GM21786 (cell line): ENCODE data around the gene CDH22.

Source experiments
- ATAC-seq: cut with Tn5 transposase; IDR thresholded peaks from one replicate; pipeline ENCODE4 v1.9.1; 2021; ENCODE audit not compliant: unreplicated experiment

Gene CDH22

DNA sequence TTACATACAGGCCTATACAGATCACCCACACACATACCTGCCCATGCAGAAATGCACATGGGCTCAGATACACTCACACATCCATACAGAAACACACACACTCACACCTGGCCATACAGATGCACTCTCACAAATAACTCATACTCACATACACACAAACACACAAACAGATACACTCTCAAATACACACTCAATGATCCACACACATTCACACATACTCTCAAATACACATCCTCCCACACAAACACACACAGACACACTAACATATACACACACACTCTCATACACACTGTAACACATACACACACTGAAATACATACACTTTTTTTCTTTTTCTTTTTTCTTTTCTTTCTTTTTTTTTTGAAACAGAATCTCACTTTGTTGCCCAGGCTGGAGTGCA lies 90.7 kb downstream of the CDH22 start:
- no peak for ATAC-seq

DNA sequence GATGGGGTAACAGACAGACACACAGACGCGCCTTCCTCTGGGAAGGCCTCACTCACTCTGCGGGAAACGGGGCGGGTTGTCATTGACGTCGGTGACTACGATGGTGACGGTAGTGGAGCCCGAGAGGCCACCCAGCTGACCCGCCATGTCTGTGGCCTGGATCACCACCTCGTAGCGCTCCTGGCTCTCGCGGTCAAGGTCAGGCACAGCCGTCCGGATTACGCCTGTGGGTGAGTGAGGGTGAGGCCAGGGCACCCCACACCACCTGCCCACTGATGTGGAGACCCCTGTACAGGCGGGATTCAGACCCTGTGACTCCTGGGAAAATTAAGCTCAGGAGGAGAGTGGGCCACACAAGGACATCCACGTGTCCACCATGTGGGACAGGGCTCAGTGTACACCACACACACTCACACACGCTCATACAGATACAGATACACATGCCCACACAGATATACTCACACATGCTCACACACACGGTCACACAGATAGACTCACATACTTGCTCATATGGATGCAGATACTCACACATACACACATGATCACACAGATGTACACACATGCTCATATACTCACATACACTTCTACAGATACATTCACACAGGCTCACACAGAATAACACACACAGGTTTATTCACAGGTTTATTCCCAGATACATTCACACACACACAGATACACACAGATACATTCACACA lies 91.4 kb downstream of the CDH22 start:
- ATAC-seq = no peak

DNA sequence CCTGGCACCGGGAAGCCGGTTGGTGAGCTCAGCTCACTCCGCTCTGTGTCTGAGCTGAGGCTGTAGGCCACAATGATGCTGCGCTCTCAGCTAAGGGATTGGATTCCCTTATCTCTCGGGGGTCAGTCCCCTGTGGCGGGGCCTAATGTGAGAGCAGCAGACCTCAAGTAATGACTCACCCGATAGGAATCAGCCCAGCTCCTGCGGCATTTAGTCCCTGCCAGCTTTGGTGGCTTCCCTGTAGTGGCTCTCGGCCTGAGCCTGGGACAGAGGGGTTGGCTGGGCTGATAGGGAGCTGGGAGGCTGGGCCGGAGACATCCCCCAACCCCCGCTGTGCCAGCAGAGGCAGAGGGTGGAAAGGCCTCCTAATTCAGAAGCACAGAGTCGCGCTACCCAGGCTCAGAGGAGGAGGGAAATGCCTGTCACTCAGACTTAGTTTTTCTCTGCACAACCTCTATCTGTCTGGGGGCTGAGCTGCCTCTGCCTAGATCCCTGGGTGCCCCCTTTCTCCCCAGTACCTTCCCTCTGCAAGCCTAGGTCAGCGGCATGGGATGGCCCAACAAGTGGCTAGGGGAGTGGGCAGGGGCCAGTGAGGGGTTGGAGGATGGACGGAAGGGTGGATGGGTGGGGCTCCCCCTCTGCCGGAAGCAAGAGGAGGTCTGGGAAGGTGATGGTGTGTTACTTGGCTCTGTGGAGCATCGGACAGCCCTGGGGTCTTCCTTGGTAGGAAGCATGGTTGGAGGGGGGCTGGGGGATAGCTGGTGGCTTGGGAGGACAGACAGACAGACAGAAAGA lies 92.2 kb downstream of the CDH22 start:
- ATAC-seq = no peak

DNA sequence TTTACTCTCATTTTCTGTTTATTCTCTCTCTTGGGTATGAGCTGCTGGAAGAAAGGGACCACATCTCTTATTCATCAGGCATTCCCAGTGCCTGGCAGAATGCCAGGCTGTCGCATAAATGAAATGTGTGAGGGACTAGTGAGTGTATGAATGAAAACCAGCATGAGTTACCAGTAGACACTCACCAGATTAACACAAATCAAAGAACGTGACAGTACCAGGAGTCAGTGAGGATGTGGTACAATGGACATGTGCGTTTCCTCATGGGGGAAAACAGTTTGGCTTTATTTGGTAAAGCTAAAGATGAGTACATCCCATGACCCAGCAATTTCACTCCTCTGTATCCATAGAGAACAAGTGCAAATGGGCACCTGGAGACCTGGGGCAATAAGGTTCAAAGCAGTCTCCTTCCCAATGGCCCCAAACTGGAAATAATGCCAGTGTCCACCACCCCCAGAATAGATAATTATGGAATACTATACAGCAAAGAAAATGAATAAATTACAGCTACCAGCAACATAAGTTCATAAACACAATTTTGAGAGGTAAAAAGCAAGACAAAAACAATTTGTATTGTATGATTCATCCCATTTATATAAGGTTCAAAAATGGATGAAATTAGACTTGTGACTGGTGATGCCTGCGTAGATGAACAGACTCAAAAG lies 93.3 kb downstream of the CDH22 start:
- ATAC-seq = no peak

DNA sequence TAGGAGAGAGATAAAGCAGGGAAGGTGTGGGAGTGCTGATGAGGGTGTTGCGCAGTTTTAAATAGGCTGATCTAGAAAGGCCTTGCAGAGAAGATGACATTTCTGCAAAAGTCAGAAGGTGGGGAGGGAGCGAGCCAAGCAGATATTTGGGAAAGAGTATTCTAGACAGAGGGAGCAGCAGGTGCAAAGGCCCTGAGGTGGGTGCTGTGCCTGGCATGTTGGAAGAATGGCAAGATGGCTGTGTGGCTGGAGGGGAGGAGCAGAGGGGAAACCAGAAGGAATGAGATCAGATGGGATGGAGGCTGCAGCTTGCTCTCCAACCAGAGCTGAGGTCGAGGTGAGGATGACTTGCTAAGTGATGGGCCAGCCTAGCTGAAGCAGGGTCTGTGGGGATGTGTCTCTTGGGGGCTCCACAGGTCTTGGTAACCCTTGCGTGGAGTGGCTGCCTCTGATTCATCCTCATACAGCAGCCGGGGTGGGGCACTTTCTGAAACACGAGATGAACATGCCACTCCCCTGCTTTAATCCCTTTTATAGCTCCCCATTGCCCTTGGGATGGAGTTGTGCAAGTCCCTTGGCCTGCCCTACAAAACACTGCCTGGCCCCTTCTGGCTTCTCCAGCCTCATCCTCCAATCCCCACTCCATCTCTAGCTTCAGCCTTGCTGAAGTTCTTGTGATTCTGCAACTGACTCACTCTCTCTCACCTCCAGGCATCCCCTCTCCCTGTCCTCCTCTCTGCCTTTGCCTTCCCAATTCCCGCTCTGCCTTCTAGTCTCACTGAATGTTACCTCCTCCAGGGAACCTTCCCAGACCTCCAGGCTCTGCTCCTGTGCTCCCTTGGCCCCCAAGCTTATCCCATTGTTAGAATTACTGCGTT lies 94.1 kb downstream of the CDH22 start:
- ATAC-seq = no peak

DNA sequence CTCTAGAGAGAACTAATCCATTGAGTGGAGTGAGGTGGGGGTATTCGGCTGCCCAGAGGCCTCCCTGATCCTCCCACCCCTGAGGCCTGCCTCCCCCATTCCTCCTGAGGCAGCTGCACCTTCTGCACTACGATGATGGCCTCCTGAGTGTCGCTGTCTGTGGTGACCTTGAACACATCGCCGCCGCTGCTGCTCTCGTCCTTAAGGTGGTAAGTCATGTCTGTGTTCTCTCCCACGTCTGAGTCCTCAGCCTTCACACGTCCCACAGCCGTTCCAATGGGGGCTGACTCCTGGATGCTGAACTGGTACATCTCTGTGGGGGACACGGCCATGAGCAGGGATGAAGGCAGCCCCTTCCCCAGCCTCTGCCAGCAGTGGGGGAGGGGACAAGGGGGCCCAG lies 95.4 kb downstream of the CDH22 start:
- ATAC-seq = no peak

DNA sequence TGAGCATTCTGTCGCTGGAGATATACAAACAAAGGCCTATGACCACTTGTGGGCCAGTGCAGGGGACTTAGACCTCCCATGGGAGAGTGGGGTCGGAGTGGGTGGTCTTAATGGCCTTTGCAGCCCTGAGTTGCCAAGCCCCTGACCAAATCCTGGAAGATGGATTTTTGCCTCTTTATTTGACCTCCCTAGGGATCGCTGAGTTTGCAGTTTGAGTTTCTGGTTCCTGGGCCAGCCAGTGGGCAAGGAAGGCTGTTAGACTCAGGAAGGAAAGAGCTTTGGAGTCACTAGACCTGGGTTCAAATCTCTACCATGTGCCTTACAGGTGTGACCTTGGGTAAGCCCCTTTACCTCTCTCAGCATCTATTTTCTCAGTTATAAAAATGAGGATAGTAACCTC lies 96.0 kb downstream of the CDH22 start:
- ATAC-seq = no peak

DNA sequence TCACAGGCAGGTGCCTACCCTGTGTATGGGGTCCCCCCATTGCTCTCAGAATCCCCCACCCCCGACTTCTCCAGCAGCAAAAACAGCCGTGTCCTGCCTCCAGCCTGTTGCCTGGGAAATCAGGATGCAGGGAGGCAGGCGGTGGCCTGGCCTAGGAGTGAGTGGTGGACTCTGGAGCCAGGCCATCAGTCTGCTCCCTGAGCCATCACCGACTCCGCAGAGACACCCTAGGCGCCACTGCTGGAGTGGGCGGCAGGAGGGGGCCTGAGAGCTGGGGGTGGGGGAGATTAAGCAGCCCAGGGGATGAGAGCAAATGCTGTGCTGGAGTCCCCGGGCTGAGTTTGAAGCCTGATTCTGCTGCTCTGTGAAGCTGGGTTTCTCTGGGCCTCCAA lies 97.0 kb downstream of the CDH22 start:
- no peak for ATAC-seq

DNA sequence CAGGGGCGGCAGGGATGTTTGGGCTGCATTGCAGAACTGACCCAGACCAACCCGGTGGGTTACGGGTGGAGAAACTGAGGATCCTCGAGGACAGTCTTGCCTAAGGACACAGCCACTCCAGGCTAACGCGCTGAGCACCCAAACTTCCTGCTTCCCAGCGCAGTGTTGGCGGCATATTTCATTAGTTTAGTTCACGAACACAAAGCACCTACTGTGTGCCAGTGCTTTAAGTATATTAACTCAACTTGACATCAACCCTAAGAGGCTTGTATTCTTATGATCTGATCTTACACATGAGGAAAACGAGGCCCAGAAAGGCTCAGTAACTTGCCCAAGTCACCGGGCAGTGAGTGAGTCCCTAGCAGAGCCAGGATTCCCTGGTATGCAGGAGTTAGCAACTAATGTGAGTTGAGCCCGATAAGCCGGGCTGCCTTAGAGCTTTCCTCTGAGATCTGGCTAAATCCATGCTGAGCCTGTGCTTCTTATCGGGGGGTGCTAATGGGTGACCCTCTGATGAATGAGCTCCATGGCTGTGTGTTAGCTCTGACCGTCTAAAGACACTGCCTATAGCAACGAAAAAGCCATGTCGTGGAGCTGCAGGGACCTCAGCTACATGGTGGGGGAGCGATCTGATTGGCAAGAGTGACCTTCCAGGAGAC lies 97.5 kb downstream of the CDH22 start:
- no peak for ATAC-seq

DNA sequence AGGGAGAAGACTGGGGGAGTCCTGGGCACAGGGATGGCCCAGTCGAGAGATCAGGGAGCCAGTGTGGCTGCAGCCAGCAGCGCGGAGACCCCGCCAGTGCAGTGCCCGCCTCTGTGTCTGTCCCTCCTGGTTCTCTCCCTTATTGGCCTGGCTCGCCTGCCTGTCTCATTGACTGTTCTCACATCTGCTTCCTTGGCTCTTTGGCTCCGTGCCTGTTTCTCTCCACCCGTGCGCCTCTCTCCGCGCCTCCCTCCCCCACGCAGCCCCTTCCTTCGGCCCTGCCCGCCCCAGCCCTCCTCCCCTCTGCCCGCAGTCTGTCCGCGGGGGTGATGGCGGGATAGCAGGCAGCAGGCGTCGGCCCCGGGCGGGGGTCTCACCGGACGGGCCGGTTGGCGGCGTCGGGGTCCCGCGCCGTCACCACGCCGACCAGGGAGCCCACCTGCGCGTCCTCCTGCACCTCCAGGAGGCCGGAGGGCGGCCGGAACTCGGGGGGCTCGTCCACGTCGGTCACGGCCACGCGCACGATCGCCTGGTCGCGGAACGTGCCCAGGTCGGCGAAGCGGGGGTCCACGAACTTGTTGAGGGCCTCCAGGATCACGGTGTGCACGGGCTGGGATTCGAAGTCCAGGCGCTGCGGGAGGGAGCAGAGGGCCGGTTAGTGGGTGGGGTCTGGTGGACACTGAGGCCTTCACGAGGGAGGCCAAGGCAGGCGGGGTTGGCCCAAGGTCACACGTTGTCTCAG lies 98.2 kb downstream of the CDH22 start:
- ATAC-seq = no peak

DNA sequence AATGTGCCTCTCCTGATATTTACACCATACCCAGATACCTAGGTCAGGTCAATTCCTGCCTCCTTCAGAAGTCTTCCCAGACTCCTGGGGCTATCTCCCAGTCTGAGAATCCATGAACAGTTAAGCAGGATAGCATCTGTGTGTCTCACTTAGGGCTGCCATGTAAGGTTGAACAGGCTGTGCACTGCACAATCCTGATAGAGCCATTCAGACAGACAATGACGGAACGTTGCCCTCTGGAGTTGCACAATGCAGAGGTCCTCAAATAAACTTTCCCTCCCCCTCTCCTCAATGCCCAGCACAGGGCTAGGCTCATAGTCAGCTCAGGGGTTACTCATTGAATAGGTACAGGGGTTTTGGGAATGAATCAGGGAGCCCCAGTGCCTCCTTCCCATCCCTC lies 100.5 kb downstream of the CDH22 start:
- no peak for ATAC-seq

DNA sequence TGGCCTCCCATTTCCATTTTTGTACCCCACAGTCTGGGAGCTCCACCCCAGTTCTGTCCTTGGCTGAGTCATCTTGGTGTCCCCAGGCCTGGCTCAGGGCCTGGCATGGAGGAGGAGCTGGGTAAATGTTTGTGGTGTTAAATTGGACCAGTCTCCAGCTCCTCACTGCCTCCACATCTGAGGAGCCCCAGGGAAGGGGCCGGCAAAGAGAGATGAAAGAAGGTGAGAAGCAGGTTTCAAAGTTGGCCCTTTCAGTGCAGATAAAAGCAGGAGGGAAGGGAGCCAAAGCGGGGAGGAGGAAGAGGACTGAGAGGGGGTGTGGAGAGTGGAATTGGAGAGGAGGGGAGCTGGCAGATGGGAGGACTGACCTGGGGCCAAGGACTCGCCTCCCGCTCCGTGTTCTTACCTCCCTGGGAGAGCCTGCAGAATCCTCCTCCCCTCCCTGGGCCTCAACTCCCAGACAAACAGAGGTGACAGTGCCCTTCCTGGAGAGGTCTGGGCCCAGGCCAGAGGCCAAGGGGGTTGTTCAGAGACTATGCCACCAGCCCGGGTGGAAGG lies 101.2 kb downstream of the CDH22 start:
- no peak for ATAC-seq

DNA sequence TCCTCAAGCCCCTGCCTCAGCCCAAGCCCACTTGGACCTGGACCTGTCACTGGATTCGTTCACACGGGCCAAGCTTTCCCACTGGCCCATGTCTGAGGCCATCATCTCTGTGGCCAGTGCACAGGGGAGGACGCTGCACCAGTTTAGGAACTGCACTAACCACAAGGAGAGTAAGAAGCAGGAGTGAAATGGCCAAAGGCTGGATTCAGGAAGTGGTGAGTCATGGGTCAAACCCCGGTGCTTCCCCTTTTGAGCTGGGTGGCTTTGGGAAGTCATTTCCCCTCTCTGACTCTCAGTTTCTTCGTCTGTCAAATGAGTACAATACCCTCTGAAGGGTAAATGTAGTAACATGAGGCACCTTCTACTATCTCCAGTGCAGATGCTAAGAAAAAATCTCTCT lies 102.3 kb downstream of the CDH22 start:
- ATAC-seq = no peak

DNA sequence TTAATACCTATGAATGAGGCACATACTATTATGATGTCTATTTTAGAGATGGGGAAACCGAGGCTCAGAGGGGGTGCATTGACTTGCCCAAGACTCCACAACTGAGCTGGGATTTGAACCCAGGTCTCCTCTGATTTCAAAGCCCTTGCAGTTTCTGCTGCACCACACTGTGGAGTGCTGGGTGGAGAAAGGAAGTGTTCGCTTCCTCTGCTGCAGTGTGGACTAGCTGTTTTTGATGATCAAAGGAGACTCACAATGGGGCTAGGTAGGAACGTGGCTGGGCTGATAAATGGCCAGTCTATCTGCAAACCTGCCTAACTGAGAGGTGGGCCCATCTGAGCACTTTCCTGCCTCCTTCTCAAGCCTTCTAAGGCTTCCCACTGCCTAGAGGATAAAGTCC lies 102.9 kb downstream of the CDH22 start:
- no peak for ATAC-seq

DNA sequence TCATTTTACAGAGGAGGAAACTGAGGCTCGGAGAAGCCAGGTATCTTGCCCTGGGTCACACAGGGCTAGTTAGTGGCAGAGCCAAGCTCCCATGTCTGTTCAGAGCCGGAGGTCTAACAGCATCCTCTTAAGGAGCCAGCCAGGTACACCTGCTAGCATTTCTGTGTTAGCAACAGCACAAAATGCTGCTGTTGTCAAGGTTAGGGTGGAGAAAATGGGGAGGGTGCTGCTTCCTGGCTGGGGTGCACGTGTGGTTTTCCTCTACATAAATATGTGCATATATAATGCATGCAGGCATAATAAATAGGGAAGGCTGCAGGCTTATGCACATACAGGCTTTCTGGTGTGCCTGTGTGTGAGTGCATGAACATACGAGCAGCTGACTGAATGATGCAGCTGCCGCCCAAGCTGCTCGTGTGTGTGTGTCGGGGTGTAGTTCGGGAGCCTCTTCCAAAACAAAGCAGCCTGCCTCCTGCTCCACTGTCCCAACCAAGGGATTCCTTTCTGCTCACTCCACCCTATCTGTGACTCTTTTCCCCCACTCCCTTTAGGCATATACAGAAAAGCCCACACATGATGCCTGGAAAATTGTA lies 103.6 kb downstream of the CDH22 start:
- ATAC-seq = no peak

DNA sequence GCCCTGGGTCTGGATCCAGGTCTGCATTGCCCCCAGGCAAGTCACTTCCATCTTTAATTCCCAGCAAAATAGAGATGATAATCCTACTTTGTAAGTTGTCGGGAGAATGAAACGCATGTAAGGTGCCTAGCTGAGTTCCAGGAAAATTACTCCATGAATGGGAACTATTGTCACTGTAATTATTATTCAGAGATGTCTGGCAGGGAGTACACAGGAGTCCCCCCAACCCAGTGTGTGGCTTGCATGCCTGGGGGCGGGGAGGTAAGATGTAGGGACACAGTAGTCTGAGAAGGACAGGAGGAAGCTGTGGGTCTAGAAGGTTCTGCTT lies 104.8 kb downstream of the CDH22 start:
- ATAC-seq = no peak

DNA sequence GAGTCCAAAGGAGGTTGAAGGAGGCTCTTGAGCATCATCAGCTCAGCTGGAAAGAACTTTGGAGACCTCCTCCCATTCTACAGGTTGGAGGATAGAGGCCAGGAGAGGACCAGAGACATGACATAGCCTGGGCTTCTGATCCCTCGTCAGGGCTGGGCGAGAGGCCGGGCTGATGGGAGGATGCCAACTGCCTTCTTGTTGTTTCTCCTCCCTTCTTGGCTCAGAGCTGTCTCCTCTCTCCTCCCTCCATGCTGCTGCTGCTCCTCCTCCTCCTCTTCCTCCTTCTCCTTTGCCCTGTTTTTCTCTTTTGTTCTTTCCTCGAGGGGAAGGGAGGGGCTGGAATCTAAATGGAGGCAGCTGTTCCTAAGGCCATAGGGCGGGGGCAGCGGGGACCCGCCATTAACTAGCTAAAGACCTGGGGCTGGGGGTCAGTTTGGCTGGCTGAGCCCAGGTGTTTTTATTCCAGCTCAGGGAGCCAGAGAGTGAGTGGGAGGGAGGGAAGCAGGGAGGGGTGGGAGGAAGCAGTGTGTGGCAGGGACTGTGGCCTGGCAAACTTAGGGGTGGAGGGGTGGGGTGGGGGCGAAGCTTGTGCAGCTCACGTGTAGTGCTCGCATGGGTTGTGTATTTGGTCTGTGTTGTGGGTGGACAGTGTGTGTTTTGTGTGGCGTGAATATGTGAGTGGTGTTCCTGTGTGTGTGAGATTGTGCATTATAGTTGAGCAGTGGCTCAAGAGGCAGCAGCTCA lies 105.4 kb downstream of the CDH22 start:
- no peak for ATAC-seq
